Measurements from ENCODE around the gene BCAR3.

DNA sequence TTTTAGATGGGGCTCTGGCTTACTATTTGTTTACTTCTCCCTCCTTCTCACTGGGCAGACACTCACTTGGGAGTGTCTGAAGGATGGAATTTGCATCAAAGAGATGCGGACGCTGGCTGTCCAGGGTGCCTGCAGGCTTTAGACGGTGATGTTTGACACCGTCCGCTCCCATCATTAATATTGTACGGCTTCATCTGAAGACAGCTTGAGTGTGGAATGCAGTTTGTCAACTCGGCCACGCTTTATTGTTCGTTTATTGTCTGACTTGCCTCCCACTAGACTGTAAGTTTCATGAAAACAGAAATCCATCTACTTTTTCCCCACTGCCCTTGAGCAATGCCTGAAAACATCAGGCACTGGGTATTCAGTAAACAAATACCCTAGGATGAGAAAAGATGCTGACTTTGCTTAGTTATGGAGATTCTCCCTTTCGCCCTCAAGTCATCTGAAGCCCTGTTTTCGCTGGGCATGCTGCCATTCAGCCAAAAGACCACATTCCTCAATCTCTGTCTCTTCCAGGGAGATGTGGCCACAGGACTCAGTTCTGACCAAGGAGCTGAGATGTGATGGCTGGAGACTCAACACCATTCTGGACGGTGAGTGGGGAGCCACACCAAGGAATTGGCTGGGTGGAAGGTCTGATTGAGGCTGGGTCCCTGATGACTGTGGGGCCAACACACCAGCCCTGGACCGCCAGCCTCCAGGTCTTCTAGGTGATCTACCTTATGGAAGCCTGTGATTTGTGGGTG lies 87.6 kb downstream of the BCAR3 start:
- TF ChIP-seq, protein P1, sequence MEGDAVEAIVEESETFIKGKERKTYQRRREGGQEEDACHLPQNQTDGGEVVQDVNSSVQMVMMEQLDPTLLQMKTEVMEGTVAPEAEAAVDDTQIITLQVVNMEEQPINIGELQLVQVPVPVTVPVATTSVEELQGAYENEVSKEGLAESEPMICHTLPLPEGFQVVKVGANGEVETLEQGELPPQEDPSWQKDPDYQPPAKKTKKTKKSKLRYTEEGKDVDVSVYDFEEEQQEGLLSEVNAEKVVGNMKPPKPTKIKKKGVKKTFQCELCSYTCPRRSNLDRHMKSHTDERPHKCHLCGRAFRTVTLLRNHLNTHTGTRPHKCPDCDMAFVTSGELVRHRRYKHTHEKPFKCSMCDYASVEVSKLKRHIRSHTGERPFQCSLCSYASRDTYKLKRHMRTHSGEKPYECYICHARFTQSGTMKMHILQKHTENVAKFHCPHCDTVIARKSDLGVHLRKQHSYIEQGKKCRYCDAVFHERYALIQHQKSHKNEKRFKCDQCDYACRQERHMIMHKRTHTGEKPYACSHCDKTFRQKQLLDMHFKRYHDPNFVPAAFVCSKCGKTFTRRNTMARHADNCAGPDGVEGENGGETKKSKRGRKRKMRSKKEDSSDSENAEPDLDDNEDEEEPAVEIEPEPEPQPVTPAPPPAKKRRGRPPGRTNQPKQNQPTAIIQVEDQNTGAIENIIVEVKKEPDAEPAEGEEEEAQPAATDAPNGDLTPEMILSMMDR (IDR thresholded peaks at IDR 0.05 in 4 of 5, conservative IDR thresholded peaks at IDR 0.05 in 1 of 5), result no peak
- no peak for TF ChIP-seq POLR2A (IDR thresholded peaks at IDR 0.05)

All from gastrocnemius medialis (tissue), 4 donors.